Measurements from ENCODE around the gene ATF2. TPM values are rescaled to one million over a fixed set of nuclear protein-coding genes. Genes with fewer than 3 reads are reported as not detected.

The ATF2 gene
- total RNA-seq, 1 experiment from 2014 or later: 39.9 TPM

GRCh38 chr2:175101514-175101913 lies 66.5 kb downstream of the ATF2 start (continued):
- no peak for TF ChIP-seq NFE2L1 (CRISPR knock-in tag; IDR thresholded peaks at IDR 0.05)
- no peak for TF ChIP-seq E2F4 (CRISPR knock-in tag; IDR thresholded peaks at IDR 0.05; ENCODE audit: borderline replicate concordance, low read depth)
- no peak for TF ChIP-seq PRDM15 (CRISPR knock-in tag; IDR thresholded peaks at IDR 0.05)
- no peak for TF ChIP-seq E2F1 (CRISPR knock-in tag; IDR thresholded peaks at IDR 0.05)

GRCh38 chr2:175097297-175097696 lies 70.7 kb downstream of the ATF2 start:
- Mint-ChIP-seq H3K27ac (no peak overlapping the region), H3K4me1 (peaks cover 7% of the 10 kb centered on the region), H3K9me3 (peaks cover 7% of the 10 kb centered on the region), H3K27me3 (ENCODE audit: low read depth) (no peaks in the 10 kb centered on the region), H3K36me3 (peaks cover 50% of the 10 kb centered on the region), H3K4me3 (no peak overlapping the region)
- no peak for ATAC-seq
- DNase-seq (ENCODE audit: low spot score): no peak
- ChIA-PET POLR2A (no interaction called here), CTCF (no interaction called here)
- TF ChIP-seq, protein P1, sequence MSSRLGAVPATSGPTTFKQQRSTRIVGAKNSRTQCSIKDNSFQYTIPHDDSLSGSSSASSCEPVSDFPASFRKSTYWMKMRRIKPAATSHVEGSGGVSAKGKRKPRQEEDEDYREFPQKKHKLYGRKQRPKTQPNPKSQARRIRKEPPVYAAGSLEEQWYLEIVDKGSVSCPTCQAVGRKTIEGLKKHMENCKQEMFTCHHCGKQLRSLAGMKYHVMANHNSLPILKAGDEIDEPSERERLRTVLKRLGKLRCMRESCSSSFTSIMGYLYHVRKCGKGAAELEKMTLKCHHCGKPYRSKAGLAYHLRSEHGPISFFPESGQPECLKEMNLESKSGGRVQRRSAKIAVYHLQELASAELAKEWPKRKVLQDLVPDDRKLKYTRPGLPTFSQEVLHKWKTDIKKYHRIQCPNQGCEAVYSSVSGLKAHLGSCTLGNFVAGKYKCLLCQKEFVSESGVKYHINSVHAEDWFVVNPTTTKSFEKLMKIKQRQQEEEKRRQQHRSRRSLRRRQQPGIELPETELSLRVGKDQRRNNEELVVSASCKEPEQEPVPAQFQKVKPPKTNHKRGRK (CRISPR knock-in tag; IDR thresholded peaks at IDR 0.05; ENCODE audit: borderline replicate concordance): no peak
- TF ChIP-seq, protein P2, sequence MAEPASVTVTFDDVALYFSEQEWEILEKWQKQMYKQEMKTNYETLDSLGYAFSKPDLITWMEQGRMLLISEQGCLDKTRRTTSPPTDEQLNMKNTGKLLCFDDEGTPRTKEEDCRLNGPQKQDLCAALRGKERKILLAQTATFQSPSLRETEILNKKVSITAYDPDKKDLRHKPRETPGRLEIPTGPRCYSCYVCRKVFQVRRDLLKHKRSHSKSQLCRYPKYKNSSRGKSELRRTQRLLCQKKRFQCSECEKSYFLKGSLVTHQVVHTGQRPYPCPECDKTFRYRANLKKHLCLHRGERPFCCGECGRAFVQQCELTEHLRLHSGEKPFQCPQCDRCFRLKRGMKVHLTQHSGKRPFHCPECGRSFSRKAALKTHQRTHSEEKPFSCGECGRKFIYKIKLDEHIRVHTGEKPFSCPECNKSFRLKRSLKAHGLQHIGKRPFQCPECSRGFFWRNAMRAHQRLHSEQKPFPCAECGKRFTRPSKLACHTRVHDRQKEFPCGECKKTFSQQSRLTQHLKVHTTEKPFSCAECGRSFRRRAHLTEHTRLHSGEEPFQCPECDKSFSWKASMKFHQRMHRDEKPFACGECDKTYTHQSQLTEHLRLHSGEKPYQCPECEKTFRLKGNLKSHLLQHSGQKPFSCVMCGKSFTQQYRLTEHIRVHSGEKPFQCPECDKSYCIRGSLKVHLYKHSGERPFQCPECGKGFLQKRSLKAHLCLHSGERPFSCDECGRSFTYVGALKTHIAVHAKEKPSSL (CRISPR knock-in tag; conservative IDR thresholded peaks at IDR 0.05): no peak
- TF ChIP-seq ELF4 (CRISPR knock-in tag; IDR thresholded peaks at IDR 0.05; ENCODE audit: low read depth) (no peak), ZNF219 (CRISPR knock-in tag; IDR thresholded peaks at IDR 0.05; ENCODE audit: borderline replicate concordance) (no peak), NR1H2 (CRISPR knock-in tag; IDR thresholded peaks at IDR 0.05) (no peak), ATF1 (CRISPR knock-in tag; IDR thresholded peaks at IDR 0.05) (no peak), MXD4 (CRISPR knock-in tag; IDR thresholded peaks at IDR 0.05; ENCODE audit: borderline replicate concordance) (no peak), TEAD4 (CRISPR knock-in tag; IDR thresholded peaks at IDR 0.05) (no peak), E2F4 (CRISPR knock-in tag; IDR thresholded peaks at IDR 0.05; ENCODE audit: borderline replicate concordance, low read depth) (no peak)
- TF ChIP-seq, protein P3, sequence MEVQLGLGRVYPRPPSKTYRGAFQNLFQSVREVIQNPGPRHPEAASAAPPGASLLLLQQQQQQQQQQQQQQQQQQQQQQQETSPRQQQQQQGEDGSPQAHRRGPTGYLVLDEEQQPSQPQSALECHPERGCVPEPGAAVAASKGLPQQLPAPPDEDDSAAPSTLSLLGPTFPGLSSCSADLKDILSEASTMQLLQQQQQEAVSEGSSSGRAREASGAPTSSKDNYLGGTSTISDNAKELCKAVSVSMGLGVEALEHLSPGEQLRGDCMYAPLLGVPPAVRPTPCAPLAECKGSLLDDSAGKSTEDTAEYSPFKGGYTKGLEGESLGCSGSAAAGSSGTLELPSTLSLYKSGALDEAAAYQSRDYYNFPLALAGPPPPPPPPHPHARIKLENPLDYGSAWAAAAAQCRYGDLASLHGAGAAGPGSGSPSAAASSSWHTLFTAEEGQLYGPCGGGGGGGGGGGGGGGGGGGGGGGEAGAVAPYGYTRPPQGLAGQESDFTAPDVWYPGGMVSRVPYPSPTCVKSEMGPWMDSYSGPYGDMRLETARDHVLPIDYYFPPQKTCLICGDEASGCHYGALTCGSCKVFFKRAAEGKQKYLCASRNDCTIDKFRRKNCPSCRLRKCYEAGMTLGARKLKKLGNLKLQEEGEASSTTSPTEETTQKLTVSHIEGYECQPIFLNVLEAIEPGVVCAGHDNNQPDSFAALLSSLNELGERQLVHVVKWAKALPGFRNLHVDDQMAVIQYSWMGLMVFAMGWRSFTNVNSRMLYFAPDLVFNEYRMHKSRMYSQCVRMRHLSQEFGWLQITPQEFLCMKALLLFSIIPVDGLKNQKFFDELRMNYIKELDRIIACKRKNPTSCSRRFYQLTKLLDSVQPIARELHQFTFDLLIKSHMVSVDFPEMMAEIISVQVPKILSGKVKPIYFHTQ (CRISPR knock-in tag; IDR thresholded peaks at IDR 0.05): no peak
- TF ChIP-seq, protein P4, sequence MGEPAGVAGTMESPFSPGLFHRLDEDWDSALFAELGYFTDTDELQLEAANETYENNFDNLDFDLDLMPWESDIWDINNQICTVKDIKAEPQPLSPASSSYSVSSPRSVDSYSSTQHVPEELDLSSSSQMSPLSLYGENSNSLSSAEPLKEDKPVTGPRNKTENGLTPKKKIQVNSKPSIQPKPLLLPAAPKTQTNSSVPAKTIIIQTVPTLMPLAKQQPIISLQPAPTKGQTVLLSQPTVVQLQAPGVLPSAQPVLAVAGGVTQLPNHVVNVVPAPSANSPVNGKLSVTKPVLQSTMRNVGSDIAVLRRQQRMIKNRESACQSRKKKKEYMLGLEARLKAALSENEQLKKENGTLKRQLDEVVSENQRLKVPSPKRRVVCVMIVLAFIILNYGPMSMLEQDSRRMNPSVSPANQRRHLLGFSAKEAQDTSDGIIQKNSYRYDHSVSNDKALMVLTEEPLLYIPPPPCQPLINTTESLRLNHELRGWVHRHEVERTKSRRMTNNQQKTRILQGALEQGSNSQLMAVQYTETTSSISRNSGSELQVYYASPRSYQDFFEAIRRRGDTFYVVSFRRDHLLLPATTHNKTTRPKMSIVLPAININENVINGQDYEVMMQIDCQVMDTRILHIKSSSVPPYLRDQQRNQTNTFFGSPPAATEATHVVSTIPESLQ (CRISPR knock-in tag; IDR thresholded peaks at IDR 0.05): no peak
- TF ChIP-seq, protein P5, sequence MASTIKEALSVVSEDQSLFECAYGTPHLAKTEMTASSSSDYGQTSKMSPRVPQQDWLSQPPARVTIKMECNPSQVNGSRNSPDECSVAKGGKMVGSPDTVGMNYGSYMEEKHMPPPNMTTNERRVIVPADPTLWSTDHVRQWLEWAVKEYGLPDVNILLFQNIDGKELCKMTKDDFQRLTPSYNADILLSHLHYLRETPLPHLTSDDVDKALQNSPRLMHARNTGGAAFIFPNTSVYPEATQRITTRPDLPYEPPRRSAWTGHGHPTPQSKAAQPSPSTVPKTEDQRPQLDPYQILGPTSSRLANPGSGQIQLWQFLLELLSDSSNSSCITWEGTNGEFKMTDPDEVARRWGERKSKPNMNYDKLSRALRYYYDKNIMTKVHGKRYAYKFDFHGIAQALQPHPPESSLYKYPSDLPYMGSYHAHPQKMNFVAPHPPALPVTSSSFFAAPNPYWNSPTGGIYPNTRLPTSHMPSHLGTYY (CRISPR knock-in tag; IDR thresholded peaks at IDR 0.05): no peak

All from WTC11 (cell line).